ENCODE results near the gene TFCP2.

Gene TFCP2

GRCh38 chr12:51197736-51198567 is 25.0 kb upstream of the TFCP2 start:
- no peak for DNase-seq (ENCODE audit: low spot score)

- no peak for DNase-seq (ENCODE audit: low spot score)
These were observed 23.6 kb upstream of the TFCP2 start for GRCh38 chr12:51196547-51196946.

GRCh38 chr12:51195841-51196240 is 22.9 kb upstream of the TFCP2 start:
- no peak for DNase-seq (ENCODE audit: low spot score)

GRCh38 chr12:51192284-51192671 is 19.3 kb upstream of the TFCP2 start:
- DNase-seq (ENCODE audit: low spot score), result no peak

- no peak for DNase-seq (ENCODE audit: low spot score)
These were observed 18.8 kb upstream of the TFCP2 start for GRCh38 chr12:51191516-51192283.

- no peak for DNase-seq (ENCODE audit: low spot score)
These were observed 17.9 kb upstream of the TFCP2 start for GRCh38 chr12:51190820-51191219.

GRCh38 chr12:51189790-51190355 is 16.9 kb upstream of the TFCP2 start:
- no peak for DNase-seq (ENCODE audit: low spot score)

- peak; percentile 40 for DNase-seq (ENCODE audit: low spot score)
These were observed 15.6 kb upstream of the TFCP2 start for GRCh38 chr12:51188359-51189051.

GRCh38 chr12:51187370-51187987 is 14.5 kb upstream of the TFCP2 start:
- DNase-seq (ENCODE audit: low spot score), result no peak

GRCh38 chr12:51186465-51187085 is 13.6 kb upstream of the TFCP2 start:
- DNase-seq (ENCODE audit: low spot score), result no peak

GRCh38 chr12:51185171-51185717 is 12.3 kb upstream of the TFCP2 start:
- DNase-seq (ENCODE audit: low spot score), result no peak

GRCh38 chr12:51183816-51184215 is 10.9 kb upstream of the TFCP2 start:
- no peak for DNase-seq (ENCODE audit: low spot score)

GRCh38 chr12:51183349-51183748 is 10.4 kb upstream of the TFCP2 start:
- no peak for DNase-seq (ENCODE audit: low spot score)

GRCh38 chr12:51181558-51181957 is 8.6 kb upstream of the TFCP2 start:
- DNase-seq (ENCODE audit: low spot score), result no peak

GRCh38 chr12:51177897-51178296 is 5.0 kb upstream of the TFCP2 start:
- DNase-seq (ENCODE audit: low spot score), result no peak

- DNase-seq (ENCODE audit: low spot score), result no peak
These were observed 1.6 kb upstream of the TFCP2 start for GRCh38 chr12:51174501-51174900.

GRCh38 chr12:51171884-51172514 is 936 bp downstream of the TFCP2 start:
- peak; percentile 34 for DNase-seq (ENCODE audit: low spot score)

GRCh38 chr12:51163795-51164194 is 9.1 kb downstream of the TFCP2 start:
- no peak for DNase-seq (ENCODE audit: low spot score)

GRCh38 chr12:51162217-51162616 is 10.7 kb downstream of the TFCP2 start:
- no peak for DNase-seq (ENCODE audit: low spot score)

GRCh38 chr12:51160814-51161459 is 12.0 kb downstream of the TFCP2 start:
- DNase-seq (ENCODE audit: low spot score), result no peak

Data from NAMALWA (cell line).